ENCODE measurements around the gene TTC12.

Gene TTC12

GRCh38 chr11:113332023-113332422 lies 17.6 kb downstream of the TTC12 start:
- DNase-seq, result no peak

DNA sequence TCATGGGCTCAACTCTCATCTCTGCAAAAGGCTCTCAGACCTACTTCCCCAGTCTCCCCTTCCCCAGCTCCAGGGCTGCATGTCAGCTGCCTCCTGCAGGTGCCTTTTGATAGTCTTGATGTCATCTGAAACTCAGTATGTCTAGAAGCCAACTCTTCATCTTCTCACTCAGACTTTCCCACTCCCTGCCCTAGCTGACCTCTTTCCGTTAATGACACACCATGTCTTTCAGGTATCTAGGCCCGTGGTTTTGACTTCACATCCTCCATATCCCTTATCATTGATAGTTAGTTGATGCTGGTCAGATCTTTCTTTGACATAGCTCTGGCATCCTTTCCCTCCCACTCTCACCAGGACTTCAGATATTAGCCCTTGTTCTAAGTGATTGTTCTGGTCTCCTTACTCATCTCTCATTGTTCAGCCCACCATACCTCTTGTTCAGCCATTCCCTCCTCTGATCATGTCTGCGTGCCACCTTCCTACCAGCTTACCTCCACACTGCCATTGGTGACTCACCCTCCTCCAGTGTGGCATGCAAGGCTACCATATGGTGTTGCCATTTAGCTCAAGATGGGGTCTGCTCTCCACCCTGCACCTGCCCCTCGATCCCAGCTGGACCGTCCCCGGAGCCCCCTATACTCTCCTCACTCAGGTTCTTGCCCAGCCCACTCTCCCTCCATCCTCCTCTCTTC lies 18.4 kb downstream of the TTC12 start:
- no peak for DNase-seq

- DNase-seq, result no peak
Observed at GRCh38 chr11:113334183-113334582, 19.8 kb downstream of the TTC12 start.

GRCh38 chr11:113338730-113339129 lies 24.3 kb downstream of the TTC12 start:
- DNase-seq, result no peak

DNA sequence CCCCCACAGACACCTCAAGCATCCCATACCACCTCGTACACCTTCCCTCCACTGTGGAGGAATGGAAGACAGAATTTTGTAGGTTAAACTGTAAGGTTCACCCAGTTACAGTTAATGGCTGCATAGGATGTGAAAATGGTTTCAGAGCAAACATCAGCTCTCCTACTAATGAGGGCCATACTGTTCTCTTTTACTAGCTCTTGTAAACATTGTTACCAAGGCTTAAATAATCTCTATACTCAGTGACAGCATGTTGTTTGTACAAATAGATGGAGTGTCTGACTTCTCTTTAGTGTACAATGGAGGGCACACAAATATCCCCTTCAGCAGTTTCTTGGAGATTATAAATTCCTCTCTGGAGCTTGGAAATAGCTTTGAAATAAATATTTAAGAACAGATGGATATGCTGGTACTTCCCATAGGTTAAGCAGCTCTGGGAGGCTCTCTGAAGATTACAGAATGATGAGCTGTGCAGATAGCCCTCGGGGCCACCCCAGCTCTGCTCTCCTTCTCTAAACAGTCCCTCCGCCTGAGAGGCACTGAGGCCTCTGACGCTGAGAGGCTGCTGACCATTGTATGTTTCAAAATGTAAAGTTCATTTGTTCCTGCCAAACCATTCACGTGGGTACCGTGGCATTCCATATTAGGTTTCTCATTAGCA lies 25.7 kb downstream of the TTC12 start:
- no peak for DNase-seq

DNA sequence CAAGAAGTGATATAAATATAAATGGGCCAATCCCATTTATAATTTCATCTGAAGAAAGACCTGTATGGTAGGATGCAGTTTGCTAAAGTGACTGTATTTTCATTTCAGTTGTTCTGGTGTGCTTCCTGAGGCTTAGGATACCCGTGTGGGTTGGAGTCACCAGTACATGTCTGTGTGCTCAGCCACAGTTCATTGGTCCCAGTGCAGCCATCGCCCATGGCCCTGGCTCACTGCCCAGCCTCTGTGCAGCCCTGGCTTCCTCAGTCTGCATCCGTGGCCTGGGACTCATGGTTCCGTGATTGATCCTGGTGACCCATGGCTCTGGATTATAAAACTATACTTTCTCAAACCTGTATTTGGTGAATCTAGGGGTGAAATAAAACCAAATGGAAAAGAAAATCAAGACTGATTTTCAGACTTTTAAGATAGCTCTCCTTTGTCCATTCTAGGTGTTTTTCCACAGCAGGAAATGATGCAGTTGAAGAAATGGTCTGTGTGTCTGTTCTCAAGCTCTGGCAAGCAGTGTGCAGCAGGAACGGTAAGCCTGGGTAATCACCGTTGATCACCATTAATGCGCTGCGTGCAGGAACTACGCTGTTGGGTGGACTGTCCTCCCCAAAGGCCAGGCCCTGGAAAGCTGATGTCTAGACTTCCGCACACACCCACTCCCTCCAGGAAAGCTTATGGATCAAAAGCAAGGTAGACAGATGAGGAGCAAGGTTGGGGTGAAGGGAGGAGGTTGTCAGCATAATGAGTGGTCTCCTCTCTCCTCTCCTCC lies 27.2 kb downstream of the TTC12 start:
- no peak for DNase-seq

- no peak for DNase-seq
Observed at GRCh38 chr11:113345978-113346377, 31.6 kb downstream of the TTC12 start.

GRCh38 chr11:113349528-113349927 lies 35.1 kb downstream of the TTC12 start:
- DNase-seq, result no peak

DNA sequence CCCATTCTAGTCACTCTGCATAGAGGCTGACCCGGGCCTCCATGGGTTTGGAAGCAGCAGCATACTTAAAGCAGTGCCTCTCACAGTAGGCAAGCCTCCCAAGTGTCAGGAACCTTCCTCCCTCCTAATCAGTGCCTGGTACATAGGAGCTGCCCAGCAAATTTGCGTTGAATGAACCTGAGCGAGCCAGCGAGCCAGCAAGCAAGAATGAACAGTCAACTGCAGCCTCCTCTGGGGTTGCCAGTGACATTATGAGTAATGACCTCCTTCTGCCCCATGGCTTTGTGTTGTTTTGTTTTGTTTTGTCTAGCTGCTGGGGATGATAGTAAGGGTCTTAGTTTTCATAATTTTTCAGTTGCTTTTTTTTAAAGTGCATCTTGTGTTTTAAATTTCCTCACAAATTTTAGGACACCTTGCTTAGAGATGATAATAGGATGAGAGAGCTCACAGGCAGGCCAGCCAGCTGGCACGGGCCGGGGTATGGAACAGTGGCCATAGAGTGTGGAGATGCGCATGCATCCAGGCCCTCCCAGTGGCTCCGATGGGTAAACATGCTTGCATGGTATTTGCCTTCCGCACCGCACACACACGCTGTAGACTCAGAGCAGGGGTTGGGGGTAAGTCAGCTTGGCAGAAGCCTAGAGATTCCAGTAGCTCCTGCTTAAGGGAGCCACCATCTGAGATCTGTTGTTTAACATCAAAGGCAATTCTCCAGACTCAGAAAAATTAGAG lies 36.1 kb downstream of the TTC12 start:
- DNase-seq, result no peak

DNA sequence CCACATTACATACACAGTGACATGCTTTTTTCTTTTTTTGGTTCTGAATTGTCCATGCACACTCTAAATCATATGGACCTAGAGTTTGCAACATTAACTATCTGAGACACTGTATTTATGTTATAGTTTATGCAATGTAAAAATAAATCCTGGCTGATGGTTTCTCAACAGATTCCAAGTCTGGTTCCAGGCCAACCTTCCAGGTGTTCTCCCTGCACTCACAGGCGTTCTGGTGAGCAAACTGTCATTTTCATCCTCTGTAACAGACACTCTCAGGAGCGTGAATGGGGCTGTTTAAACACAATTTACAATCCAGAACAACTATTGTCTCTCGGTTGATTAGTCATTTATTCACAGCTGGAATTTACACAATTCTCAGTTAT lies 36.7 kb downstream of the TTC12 start:
- DNase-seq, result no peak

DNA sequence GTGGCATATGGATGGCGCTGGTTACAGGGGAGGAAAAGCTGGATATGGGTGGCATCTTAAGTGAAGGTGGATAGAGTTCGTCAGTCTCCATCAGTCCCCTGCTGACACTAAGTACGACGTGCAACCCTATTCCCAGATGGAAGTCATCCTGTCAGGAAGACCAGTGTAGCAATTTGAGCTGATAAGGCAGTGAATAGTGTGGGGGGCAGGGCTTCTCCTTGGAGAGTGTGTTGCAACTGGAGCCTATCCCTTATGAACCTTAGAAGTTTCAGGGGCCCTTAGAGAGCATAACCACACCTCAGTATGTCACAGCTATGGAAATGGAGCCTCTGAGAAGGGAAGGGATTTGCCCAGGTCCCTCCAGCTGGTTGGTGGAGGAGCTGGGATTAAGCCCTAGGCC lies 37.1 kb downstream of the TTC12 start:
- DNase-seq, result no peak

- no peak for DNase-seq
Observed at GRCh38 chr11:113356203-113356602, 41.8 kb downstream of the TTC12 start.

GRCh38 chr11:113363406-113363805 lies 49.0 kb downstream of the TTC12 start:
- DNase-seq, result no peak

- no peak for DNase-seq
Observed at GRCh38 chr11:113363996-113364641, 49.7 kb downstream of the TTC12 start.

GRCh38 chr11:113365895-113366294 lies 51.5 kb downstream of the TTC12 start:
- DNase-seq, result no peak

DNA sequence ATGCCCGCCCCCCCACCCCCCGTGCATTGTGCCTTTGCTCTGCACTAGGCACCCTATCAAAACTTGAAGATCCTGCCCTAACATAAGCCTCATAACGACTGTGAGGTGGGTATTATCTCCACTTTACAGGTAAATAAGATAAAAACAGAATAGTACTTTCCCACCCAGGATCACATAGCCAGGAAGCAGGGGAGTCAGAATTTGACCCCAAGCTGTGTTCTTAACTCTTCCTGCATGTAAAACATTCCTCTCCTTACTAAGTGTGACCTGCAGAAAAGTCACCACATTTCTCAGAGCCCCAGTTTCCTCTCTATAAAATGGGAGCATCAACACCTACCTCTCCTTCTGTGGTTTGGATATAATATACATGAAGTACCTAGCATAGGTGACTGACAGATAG lies 55.0 kb downstream of the TTC12 start:
- no peak for DNase-seq

- DNase-seq, result no peak
Observed at GRCh38 chr11:113370634-113371033, 56.3 kb downstream of the TTC12 start.

- no peak for DNase-seq
Observed at GRCh38 chr11:113372309-113372708, 57.9 kb downstream of the TTC12 start.

DNA sequence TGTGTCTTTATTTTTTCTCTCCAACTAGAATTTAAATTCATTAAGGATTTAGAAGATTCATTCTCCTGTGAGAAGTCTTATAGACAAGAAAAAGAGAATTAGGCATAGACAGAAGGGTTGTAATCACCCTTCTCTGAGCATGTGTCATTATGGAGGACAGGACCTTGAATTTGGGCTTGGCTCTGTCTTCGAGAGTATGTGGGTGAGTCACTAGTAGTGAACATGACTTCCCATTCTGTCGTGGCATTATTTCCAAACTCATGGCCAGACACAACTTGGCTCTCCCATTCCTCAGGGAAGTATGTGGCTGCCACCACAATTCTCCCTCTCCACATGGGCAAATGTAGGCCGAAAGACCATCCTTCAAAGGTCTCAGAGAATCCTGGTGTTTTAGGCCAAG lies 58.9 kb downstream of the TTC12 start:
- no peak for DNase-seq

GRCh38 chr11:113373981-113374560 lies 59.7 kb downstream of the TTC12 start:
- DNase-seq, result no peak

DNA sequence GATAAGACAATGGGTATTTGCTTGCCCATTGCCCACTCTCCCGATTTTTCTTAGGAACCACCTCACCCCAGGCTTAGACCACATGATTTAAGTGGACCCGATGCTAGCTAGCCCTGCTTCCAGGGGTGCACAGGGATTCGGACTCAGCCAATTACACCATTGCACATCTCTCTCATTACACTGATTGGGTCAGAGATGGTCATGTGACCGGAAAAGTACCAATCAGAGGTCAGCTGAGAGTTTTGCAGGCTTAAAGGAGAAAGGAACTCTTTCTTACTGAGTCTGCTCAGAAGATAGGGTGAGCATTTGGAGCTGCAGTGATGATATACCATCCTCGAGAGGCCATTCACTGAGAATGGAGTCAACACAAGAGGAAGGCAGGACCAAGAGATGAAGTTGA lies 61.0 kb downstream of the TTC12 start:
- DNase-seq, result no peak

DNA sequence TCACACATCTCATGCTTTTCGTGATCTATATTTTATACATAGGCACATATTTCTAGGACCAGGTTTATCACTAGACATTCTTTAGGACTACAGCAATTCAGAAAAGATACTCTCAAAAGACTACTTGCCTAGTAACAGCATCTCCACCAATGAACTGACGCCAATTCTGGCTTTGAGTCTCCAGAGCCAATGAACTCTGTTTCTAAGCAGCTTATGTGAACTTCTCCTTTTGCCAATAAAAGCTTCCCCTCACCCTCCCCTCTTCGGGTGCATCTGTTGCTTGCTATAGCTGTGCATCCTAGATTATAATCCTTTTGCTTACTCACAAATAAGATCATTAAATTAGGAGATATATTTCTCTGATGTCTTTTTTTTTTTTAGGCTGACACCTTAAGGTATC lies 61.8 kb downstream of the TTC12 start:
- DNase-seq, result no peak

All from activated CD4-positive, alpha-beta T cell treated with anti-CD3 and anti-CD28 coated beads, Interleukin-2, amount 50 U/mL, for 4 hours (primary cell).